AG08396 (cell line): Measurements from ENCODE around the gene MRPS22.

ENCODE experiments used
- DNase-seq: peaks from one replicate; pipeline ENCODE4 v3.0.0; 2012; ENCODE audit warnings: low spot score, mixed read lengths

The MRPS22 gene

GRCh38 chr3:139343895-139344856 is at the start of gene MRPS22:
Gene MRPS22, plus strand, starts transcription at chr3:139344020. Its CDS starts 7 bp downstream, at chr3:139344027.
- peak; percentile 90 for DNase-seq

DNA sequence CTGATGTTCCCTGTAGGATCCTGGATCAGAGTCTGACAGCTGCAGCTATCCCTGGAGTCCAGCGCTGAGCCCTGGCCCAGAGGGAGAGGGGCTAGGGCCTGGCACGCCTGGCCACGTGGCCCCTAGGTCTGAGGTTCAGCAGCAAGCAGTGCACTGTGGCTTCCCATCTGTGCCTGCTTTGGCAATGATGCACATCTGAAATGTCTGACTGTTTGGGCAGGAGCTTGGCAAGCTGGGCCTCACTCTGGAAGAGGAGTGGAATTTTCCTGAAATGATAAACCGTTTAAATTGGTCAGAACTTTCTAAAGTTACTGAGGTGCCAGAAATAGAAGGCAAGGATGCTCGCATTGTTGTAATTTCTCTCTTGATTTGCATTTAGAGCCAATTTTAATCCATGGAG is 48.8 kb upstream of the MRPS22 start:
- DNase-seq: no peak

DNA sequence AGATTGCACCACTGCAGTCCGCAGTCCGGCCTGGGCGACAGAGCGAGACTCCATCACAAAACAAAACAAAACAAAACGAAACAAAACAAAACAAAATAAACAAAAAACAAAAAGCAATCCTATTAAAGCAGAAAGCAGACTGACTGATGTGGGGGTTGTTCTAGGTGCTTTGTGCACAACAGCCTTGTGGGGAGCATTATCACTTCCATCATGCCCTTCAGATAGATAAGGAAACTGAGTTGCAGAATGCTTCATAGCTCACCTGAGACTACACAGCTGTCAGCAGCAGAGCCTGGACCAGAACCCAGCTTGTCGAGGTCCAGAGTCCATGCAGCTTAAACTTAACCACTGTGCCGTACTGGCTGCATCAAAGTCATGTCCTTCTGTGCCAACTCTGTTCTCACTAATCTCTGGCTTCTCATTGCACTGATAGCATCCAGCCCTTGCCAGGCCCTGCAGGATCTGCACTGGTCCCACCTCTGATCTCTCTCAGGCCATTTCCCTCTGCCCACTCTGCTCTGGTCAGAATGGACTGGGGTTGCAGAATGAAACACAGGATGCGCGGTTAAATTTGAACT is 47.6 kb upstream of the MRPS22 start:
- no peak for DNase-seq

- DNase-seq: no peak
Observed at GRCh38 chr3:139297588-139298311, 46.1 kb upstream of the MRPS22 start.

GRCh38 chr3:139299261-139300132 is 44.3 kb upstream of the MRPS22 start:
- DNase-seq: no peak

DNA sequence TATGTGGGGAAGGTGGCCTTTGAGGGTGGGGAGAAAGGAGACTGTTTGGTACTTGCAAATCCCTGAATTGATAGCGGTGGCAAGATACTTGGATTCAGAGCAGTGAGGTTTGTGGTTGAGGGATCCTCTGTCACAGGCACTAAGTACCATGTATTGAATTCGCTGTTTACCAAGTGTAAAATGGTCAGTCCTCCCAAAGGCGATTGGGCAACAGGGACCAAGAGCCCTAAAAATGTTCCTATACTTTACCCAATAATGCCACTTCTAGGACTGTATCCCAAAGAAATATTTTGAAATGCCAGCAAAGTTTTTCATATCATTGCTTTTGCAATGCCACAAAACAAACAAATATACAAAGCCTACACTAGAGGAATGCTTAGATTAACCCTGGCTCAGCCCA is 43.4 kb upstream of the MRPS22 start:
- DNase-seq: no peak

GRCh38 chr3:139301183-139301582 is 42.6 kb upstream of the MRPS22 start:
- no peak for DNase-seq

- no peak for DNase-seq
Observed at GRCh38 chr3:139301654-139302053, 42.2 kb upstream of the MRPS22 start.

GRCh38 chr3:139302084-139302800 is 41.6 kb upstream of the MRPS22 start:
- DNase-seq: peak; percentile 92

- DNase-seq: no peak
Observed at GRCh38 chr3:139302801-139303113, 41.1 kb upstream of the MRPS22 start.

GRCh38 chr3:139303216-139303615 is 40.6 kb upstream of the MRPS22 start:
- no peak for DNase-seq

GRCh38 chr3:139304383-139304782 is 39.4 kb upstream of the MRPS22 start:
- DNase-seq: no peak

DNA sequence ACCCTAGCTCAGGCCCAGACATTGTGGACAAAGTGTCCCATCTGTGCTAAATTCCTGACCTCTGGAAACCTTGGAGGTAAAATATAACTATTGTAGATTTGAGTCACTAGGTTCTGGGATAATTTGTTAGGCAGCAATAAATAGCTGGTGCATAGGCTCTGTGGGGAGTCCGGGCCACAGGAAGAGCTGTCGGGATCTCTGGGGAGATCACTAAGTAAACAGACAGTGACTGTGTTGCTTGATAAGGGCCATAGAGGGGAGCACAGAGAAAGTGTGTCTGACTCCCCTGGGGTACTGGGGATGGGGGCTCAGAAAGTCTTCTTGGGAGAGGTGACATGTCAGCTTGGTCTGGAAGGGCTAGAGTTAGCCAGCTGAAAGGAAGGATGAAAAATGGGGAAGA is 37.7 kb upstream of the MRPS22 start:
- no peak for DNase-seq

- no peak for DNase-seq
Observed at GRCh38 chr3:139307072-139307491, 36.7 kb upstream of the MRPS22 start.

DNA sequence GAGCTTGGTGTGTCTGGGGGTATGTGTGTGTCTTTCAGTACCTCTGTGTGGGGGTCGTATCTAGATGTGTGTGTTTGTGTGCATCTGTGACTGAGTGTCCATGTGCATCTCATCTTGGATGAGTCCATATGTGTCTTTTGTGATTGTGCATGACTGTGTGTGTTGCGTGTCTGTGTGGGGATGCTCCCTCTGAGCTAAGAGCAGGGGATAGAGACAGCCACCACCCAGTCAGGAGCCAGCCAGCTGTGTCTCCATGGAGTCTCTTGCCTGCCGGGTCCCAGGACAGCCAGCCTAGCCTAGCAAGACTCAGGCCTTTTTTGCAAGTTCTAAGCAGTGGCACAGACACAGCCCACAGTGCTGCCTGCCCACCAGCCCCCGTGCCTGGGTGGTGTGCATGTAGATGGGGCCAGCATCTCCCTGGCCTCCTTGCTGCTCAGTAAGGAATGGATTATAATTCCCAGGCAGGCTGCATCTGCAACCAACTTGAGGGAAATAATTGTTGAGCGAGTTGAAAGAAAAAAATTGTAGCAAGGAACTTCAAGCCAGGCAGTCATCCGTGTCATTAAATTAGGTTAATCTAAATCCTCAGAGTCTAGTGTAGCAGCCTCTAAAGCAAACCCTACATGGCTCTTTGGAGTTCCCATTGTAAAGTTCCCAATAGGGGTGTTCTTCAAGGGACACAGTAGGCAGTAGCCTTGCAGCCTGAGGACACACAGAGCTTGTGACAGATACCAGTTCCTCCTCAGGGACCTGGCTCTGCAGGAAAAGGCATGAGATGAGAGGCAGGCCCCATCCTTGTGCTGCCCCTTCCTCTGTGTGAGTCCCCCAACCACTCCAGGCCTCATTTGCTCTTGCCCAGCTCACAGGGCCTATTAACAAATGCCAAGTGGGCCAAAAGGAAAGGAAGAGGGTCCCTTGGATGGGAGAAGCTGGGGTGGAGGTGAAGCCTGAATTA is 35.9 kb upstream of the MRPS22 start:
- DNase-seq: no peak

DNA sequence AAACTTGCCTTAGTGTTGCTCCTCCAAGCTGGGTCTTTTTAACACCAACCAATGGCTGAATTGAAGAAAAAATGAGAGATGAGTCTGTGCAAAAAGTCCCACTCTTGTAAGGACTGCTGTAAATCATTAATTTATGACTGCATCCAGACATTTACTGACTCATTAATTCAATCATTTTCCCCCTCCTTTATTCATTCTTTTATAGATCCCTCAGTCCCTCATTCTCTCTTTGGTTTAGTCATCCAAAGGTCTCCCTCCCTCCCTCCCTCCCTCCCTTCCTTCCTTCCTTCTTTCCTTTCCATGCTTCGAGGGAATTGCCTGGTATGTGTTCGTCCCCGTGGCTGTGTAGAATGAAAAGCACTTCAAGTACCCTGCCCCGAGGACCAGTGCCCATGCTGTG is 35.3 kb upstream of the MRPS22 start:
- no peak for DNase-seq

GRCh38 chr3:139309061-139309591 is 34.7 kb upstream of the MRPS22 start:
- no peak for DNase-seq

DNA sequence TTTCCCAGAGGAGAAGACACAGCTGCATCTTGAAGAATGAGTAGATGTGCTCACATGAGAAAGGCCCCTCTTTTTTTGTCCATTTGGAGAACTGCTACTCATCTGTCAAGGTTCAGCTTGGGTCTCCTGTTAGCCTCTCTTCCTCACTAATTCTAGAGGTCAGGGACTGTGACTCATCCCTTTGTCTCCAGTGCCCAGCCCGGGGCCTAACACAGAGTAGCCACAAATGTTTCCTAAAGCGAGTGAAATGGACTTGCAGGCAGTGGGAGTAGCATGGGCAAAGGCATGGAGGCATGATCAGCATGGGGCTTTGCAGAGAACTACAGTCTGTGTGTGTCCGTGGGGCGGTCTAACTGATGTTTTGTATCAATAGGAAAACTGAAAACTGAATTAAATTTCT is 33.9 kb upstream of the MRPS22 start:
- no peak for DNase-seq

DNA sequence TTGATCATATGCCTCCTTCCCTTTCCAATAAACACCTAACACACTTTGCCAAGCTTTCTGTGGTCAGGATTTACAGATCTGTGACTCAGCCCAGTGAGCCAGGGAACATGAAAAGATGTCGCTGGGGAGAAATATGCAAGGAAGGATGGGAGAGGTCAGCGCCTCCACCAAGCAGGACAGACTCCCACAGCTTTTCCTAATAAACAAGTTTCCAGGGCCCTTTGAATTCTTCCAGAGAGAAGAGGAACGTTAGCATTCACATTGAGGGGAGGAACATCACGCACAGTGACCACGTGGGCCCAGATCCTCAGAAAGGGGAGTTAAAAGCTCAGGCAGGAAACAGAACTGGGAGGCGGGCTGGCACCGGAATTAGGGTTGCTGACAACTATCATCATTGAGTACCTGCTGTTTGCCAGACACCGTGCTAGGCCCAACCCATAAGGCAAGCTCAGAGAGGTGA is 33.3 kb upstream of the MRPS22 start:
- peak; percentile 73 for DNase-seq

DNA sequence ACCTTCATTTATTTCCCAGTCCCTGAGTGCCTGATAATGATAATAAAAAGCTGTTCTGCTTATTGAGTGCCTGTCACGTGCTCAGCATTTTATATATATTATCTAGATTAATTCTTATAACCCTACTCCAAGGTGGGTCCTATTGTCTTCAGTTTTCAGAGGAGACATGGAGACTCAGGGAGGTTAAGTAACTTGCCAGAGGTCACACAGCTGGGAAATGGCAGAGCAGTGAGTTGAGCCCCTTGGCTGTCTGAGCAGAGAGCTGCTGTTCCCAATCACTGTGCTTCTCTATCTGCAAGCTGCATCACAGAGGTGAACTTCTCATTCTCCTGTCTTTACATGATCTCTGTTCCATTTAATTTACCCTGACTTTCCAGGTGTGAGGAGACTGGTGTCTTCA is 32.3 kb upstream of the MRPS22 start:
- DNase-seq: no peak
